HG02981 (cell line): Measurements from ENCODE around the gene SIK2.
"Not testable (repeated sequence)": the region's sequence is repeated elsewhere in the genome, so short reads cannot be mapped to it uniquely, and the experiment has no call there.

ENCODE experiments used
- ATAC-seq: cut with Tn5 transposase; IDR thresholded peaks from one replicate; pipeline ENCODE4 v1.9.1; 2021; ENCODE audit warnings: mild to moderate bottlenecking, moderate library complexity; ENCODE audit not compliant: unreplicated experiment

SIK2 gene

DNA sequence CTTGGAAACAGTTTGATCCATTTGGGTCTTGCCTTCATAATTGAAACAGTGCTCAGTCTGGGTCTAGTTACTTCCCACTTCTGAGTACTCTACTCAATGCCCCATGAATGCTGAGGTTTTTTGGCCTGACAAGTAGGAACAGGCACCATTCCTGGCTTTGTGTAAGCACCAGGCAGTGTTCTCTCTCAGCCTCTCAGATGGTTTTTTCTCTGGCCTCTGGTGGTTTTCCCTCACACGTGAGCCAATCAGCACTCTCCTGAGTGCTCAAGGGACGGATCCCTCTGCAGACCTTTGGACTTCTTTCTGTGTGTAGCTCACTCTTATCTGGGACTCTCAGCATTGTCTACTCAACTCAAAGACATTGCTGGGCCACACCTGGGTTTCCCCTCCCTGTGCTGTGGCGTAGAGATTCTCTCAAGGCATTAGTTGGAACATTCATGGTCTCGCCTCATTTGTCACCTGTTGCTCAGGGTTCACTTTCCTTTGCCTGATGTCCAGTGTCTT, 21.3 kb downstream of the SIK2 start:
- no peak for ATAC-seq

DNA sequence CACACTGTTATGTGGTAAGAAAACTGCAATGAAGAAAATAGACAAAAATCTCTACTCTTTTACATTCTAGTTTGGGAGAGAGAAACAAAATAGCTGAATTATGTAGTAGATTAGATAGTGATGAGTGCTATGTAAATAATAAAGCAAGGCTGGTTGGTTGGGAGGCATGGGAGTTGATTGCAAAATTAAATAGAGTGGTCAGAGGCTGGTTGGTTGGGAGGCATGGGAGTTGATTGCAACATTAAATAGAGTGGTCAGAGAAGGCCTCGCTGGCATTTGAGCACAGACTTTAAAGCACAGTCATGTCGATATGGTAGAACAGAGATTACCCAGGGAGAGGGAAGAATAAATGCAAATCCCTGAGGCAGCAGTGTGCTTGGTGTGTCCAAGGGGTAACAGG, 22.4 kb downstream of the SIK2 start:
- ATAC-seq, result no peak

DNA sequence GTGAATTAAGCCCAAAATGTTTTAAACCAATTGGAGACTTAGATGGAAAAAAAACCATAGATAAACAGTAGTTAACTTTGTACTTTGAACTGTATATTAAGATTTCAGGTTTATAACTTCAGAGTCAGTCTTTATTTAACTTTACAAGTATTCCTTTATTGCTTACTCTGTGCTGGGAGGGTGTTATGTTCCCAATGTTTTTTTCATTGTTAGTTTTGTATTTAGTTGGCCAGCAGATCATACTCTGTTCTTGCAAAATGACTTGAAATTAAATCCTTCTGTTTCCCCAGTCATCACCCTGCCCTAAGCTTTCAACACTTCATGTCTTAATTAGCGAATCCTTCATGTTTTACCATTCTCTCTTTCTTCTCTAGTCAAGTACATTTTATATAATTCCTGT, 25.3 kb downstream of the SIK2 start:
- no peak for ATAC-seq

DNA sequence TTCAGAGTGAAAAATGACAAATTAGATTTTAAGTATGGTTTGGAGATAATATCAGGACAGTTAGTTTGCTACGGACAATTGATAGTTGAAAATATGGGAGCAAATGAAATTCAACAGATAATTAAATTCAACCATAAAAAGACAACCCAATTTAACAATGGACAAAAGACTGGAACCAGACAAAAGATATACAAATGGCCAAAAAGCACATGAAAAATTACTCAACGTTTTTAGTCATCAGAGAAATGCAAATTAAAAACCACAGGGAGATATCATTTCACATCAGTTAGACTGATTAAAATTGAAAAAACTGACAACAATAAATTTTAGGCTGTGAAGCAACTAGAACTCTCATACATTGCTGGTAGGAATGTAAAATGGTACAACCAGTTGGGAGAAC, 27.2 kb downstream of the SIK2 start:
- ATAC-seq, result no peak

DNA sequence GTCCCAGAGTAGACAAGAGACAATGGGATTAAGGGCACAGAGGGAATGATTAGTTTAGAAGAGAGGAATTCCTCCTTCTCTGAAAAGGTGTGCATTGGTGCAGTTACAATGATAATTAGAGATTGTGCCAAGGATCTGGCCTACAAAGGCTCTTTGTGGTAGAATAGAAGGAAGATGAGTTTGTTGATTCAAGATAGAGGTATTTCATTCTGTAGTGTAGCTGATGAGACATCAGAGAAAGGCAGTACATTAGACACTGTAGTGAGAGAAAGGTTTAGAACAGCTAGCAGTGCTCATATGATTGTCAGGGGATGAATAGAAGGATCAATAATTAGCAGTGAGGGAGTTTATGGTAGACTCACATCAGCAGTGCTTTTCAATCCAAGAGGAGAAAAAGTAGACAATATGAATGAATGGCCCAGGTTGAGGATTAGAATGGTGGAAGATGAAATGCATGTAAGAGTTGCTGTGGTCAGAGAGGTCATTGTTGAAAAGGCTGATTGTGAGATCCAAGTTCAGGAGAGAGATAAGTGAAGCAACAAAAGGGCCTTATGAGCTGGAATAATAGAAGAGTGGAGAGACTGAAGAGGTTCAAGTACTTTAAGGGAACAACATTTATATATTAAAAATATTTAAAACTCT, 28.9 kb downstream of the SIK2 start:
- ATAC-seq, result no peak

DNA sequence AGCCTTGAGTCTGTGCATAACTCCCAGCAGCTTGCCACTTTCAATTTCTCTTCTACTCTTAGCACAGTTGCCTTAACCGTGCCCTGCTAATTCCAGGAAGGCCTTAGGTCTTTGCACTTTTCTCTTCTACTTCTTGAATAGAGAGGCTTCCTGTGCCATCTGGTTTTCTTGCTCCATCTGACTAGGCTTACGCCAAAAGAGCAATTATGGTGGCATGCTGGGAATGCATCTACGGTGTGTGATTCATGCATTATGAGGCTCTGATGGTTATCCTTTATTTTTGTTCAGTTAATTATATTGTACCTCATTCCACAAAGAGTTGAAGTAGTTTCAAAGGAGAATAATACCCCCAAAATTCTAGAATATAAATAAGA, 29.4 kb downstream of the SIK2 start:
- ATAC-seq, result no peak

DNA sequence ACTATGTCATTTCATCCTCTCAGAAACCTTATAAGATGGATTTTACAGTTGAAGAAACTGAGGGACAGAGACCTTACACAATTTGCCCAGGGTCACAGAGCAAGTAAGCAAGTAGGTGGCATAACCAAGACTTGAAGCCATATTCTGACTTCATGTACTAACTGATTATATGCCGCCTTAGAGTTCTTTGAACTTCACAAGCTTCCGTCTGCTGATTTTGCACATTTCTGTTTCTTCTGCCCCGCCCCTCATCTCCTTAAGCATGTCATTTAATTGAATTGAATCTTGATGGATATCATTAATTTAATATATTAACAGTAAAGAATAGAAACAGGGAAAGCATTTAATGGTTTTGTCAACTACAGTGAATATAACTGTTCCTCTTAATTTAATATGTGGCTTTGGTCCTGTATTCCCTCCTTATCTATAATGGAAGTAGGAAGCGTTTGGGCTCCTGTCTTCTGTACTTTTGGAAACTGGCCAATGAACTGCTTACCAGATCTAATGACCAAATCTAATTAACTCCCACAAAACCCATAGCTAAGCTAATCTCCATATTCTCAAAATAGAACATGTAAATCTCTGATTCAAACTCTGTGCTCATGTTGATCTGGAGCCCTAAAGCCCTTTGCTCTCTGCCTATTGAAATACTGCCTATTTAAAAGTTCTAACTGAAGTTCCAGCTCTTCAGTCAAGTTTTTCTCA, 30.4 kb downstream of the SIK2 start:
- no peak for ATAC-seq

DNA sequence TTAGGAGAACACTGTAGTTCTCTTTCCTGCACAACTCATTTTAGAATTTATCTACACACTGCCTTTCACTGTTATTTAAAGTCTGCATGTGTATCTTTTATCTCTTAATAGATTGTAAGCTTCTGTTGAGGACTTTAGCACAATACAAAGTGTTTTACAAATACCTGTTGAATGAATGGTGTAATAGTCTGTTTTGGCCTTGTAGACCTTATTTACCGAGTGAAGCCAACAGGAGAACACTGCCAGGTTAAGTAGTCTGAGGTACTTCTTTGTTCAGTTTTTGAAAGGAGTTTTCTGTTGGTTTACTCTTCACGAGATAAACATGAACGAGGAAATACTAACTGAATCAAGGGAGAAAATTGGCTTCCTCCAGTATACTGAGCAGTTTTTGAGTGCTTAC, 31.0 kb downstream of the SIK2 start:
- no peak for ATAC-seq

DNA sequence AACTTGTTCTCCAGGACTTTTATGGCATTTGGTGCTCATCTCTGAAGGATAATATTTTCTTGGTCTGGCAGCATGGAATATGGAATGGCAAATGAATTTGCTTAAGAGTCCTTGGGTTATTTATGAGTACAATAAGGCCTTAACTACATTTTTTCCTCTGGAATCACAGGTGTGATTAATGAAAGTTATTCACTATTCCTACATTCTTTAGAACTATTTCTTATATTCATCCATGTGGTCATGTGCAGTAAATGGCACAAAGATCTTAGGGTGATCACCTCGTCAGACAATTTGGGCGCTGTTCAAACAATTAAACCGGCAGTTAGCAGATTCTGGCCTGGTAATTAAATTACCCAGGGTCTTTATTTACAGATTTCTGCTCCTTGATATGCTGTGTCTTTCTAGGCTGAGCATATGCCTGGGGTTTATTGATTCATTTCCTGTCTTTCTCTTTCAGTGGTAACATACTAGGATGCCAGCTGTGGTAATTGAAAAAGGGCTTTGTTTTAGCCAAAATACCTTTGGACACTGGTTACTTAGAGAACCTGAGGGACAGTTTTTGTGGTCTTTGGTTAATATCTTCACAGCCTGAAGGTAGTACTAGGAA, 31.6 kb downstream of the SIK2 start:
- no peak for ATAC-seq

DNA sequence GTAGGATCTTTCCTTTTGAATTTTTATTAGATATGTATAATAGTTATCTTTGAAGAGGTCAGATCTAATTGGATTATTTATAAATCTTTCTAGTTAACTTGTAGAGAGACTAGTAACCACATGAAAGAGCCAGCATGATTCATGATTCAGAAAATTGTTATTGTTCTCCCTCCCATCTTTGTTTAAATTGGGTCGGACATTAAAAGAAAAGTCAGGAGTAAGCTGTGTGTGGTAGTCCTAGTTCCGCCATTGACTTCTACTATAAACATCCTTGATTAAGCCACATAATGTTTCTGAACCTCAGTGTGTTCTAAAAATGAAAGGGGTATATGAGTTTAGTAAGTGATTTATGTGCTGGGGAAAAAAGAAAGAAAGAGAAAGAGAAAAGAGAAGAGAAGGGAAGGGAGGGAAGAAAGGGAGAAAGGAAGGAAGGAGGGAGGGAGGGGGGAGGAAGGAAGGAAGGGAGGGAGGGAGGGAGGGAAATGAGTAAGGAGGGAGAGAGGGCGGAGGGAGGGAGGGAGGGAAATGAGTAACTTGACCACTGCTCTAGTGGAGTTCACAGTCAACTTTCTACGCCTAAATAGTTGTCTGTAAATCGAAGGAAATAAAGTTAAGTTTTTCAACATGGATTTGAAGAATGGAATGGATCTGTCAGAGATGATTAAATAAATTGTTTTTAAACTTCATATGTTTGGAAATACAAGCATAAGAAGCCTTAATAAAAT, 32.9 kb downstream of the SIK2 start:
- ATAC-seq, result no peak

DNA sequence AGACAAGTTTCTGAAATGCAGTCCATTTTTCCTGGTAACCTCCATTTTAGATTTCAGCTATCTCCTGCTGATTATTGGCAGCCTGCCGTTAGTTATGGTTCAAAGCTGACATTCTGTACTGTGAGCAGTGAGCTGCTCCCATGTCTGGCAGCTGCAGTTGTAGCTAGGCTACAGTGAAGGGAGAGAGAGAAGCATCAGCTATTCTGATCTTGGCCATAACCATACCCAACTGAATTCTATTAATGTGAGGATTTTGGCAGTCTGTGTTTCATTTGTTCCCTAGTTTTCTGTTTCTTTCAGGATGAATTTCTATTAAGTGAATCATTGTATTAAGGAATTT, 33.4 kb downstream of the SIK2 start:
- no peak for ATAC-seq

DNA sequence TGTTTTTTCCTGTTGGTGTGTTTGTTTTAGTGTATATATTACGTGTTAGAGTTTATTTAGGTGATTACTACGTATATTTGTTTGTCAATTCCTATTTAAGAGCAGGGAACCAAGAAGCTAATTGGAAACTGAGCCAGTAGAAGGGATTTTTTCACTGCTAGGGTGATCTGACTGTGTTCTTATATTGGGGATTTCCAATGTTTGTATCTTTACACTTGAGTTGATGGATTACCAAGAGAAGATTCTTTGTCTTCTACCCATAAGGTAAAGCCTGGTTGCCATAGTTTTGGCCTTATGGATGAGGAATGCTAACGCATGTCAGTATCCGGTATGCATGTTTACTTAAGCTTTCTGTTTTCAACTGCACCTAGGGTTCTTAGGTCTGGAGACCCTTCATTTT, 35.6 kb downstream of the SIK2 start:
- no peak for ATAC-seq

DNA sequence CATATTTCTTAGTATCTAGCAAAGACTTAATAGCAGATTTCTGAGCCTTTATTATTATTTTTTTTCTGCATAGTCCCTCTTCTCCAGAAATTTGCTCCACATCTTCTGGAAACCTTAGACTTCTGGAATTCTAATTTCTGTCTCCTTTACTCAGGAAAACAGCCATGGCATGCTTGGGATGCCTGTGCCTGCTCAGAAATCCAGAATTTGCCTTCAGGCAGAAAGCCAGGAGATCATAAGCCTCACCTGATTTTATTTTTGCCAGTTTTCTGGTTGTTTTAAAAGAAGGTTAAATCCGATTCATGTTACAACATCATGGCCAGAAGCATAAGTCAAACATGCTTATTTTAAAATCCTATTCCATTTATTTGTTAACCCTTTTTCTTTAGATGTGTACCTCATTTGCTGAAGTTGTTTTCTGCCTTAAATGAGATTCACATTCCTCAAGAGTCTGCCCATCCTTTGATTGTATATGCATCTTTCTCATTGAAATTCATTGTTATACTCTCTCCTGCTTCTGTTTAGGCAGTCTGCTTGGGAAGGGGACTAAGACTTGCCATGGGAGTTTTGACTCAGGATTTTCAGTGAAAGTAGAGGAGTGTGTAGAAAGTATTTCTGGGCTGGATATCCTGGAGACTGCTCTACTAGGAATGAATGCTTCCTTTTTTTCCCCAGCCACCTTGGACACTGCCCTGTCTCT, 37.1 kb downstream of the SIK2 start:
- no peak for ATAC-seq

DNA sequence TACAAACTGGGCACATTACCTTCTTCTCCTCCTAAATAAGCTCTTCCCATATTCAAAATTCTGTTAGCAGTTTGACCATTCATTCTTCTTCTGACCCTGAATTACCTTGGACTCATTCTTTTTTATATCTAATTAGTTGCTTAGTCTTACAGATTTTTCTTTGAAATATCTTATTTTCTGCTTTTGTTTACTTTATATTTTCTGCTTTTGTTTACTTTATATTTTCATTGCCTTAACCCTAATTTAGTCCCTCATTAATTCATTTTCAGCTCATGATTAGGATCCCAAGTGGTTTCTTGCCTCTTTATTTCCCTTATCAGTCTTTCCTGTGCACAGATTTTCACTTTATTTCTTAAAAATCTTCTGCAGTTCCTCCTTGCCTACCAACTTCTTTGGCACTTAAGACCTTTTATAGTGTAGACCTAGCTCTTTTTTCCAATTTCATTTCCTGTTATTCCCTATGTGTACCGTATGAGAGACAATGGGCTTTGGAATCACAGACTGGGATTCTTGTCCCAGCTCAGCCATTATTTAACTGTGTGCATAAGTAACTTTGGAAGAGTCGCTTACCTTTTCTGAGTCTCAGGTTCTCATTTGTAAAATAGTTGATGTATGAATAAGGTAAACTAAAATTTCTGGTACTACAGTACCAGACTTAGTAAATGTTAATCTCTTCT, 39.2 kb downstream of the SIK2 start:
- ATAC-seq, result no peak

DNA sequence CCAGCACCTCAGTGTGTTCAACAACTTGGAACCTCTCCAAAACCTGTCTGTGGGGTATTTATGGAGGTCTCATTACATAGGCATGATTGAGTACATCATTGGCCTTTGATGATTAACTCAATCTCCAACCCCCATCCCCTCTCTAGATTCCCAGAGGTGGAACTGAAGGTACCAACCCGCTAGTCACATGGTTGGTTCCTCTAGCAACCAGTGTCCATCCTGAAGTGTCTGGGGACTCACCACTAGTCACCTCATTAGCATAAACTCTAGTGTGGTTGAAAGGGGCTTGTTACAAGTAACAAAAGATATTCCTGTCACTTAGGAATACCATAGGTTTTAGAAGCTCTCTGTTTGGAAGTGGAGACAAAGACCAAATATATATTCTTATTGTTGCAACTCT, 40.3 kb downstream of the SIK2 start:
- ATAC-seq, result no peak

DNA sequence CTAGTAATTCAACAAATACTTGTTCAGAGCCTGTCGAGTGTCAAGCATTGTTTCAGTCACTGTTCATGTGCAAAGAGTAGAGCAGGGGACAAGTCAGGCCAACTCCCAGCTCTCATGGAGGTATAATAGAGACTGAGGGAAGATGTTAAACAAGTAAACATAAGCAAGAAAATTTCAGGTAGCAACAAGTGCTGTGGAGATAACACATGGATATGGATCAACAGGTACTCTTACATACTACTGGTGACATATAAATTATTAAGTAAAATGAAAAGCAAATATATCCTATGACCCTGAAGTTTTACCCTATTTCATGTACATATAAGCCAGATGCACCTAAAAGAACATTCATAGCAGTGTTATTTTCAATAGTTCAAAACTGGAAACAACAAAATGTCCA, 42.7 kb downstream of the SIK2 start:
- ATAC-seq, result no peak

DNA sequence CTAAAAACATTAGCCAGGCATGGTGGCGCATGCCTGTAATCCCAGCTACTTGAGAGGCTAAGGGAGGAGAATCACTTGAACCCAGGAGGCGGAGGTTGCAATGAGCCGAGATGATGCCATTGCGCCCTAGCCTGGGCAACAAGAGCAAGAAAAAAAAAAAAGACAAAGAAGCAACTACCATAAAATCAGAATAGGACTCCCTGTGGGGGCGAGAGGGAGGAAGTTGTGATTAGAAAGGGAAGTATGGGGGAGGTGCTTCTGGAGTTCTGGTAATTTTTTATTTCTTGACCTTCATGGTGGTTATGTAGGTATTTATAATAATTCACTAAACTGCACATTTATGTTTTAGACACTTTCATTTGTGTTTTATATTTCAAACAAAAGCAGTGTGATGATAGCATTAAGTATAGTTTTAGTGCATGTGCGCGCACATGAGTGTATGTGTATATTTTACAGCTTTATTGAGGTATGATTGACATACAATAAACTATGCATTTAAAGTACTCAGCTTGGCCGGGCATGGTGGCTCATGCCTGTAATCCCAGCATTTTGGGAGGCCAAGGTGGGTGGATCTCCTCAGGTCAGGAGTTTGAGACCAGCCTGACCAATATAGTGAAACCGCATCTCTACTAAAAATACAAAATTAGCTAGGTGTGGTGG, 43.5 kb downstream of the SIK2 start:
- no peak for ATAC-seq

DNA sequence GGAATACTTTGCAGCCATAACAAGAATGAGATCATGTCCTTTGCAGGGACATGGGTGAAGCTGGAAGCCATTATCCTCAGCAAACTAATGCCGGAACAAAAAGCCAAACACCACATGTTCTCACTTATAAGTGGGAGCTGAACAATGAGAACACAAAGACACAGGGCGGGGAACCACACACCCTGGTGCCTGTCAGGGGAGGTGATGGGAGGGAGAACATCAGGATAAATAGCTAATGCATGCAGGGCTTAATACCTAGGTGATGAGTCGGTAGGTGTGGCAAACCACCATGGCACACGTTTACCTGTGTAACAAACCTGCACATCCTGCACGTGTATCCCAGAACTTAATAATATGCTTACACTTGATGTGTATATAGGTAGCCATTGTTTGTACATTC, 49.1 kb downstream of the SIK2 start:
- ATAC-seq, result not testable (repeated sequence)

DNA sequence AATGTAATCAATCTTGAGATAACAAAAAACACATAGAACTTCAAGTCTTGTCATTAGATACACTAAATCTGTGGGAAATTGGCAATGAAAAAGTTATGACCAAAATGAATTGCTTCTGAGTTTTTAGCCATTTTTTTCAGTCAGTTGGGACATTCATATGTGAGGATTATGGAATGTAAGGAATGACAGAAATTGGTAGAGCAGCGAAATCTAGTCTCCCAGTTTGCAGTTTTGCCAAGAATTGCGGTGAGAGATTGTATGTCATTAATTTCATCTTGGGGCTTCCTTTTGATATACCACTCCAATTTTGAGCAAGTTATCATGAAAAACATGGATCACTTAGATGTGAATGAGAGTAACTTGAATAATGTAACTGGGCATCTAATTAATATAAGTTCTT, 49.9 kb downstream of the SIK2 start:
- ATAC-seq, result no peak

DNA sequence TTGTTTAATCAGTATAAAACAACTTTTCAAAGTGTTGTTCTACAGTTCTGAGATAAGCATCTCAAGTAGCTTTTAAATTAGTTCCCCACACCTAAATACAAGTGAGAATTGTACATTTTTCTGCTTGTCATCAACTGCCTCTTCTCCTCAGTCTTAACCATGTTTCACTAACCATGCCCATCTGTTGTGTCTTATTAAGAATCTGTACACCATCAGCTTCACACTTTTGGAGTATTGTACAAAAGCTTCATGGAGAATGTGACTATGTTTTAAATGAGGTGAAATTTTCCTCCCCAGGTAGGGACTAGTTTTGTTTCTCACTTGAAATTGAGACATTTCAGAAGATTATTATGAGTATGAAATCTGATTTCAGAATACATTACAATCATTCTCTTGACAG, 52.4 kb downstream of the SIK2 start:
- ATAC-seq, result no peak
